SH-SY5Y (cell line): ENCODE measurements around the gene ESPN.

Experiments used
- GATA2 ChIP-seq: IDR thresholded peaks from 2 replicates; pipeline ENCODE4 v1.6.1; 2011; ENCODE audit warnings: mild to moderate bottlenecking, low read depth, low read length
- GATA3 ChIP-seq: IDR thresholded peaks from 2 replicates; pipeline ENCODE4 v1.6.1; 2011; ENCODE audit warnings: low read depth, mild to moderate bottlenecking, low read length, moderate library complexity

- TF ChIP-seq GATA2 = no peak
- no peak for TF ChIP-seq GATA3
Observed at GRCh38 chr1:6461538-6462411, 37.2 kb downstream of the ESPN start.
